ENCODE data around the gene OR5B2. TPM values are rescaled to one million over a fixed set of nuclear protein-coding genes. Genes with fewer than 3 reads are reported as not detected.

Gene OR5B2
- total RNA-seq, 1 experiment from 2014 or later, result not detected

DNA sequence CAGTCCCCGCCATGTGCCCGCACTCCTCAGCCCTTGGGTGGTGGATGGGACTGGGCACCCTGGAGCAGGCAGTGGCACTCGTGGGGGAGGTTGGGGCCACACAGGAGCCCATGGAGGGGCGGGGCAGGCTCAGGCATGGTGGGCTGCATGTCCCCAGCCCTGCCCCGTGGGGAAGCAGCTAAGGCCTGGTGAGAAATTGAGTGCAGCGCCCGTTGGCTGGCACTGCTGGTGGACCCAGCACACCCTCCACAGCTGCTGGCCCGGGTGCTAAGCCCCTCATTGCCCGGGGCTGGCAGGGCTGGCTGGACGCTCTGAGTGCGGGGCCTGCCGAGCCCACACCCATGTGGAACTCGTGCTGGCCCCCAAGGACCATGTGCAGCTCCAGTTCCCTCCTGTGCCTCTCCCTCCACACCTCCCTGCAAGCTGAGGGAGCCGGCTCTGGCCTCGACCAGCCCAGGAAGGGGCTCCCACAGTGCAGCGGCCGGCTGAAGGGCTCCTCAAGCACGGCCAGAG, 37.3 kb downstream of the OR5B2 start:
- CTCF ChIA-PET, result no interaction called here
- no peaks in the 10 kb centered on the region; the same call in 1 of the 2 replicates for H3K9me3 ChIP-seq (ENCODE audit: low read length)
- no peaks in the 10 kb centered on the region for H3K27me3 ChIP-seq (ENCODE audit: low read length)
- H3K27ac ChIP-seq (ENCODE audit: low read length), result peak overlapping the region; percentile 89
- intact Hi-C loops (cut with micrococcal nuclease), result loop anchor here (5.0 kb wide), 3 partner anchors 103 to 628 kb away; partner anchors contain the start of genes CTNND1, LPXN and ZFP91
- TF ChIP-seq, protein P1, sequence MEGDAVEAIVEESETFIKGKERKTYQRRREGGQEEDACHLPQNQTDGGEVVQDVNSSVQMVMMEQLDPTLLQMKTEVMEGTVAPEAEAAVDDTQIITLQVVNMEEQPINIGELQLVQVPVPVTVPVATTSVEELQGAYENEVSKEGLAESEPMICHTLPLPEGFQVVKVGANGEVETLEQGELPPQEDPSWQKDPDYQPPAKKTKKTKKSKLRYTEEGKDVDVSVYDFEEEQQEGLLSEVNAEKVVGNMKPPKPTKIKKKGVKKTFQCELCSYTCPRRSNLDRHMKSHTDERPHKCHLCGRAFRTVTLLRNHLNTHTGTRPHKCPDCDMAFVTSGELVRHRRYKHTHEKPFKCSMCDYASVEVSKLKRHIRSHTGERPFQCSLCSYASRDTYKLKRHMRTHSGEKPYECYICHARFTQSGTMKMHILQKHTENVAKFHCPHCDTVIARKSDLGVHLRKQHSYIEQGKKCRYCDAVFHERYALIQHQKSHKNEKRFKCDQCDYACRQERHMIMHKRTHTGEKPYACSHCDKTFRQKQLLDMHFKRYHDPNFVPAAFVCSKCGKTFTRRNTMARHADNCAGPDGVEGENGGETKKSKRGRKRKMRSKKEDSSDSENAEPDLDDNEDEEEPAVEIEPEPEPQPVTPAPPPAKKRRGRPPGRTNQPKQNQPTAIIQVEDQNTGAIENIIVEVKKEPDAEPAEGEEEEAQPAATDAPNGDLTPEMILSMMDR (conservative IDR thresholded peaks at IDR 0.05; ENCODE audit: low read depth, low read length), result no peak
- no peak for TF ChIP-seq EZH2phosphoT487 (IDR thresholded peaks at IDR 0.05; ENCODE audit: borderline replicate concordance, low read length)
- TF ChIP-seq EZH2 (IDR thresholded peaks at IDR 0.05; ENCODE audit: low read length, unreplicated experiment), result no peak
- H3K4me2 ChIP-seq (ENCODE audit: low read length), result no peak overlapping the region
- H3K79me2 ChIP-seq (ENCODE audit: low read length), result no peaks in the 10 kb centered on the region
- no TSS peak for BruUV-seq (replicated peaks)
- H3K9ac ChIP-seq (ENCODE audit: low read length), result no peak overlapping the region
- POLR2A ChIA-PET (ENCODE audit: unreplicated experiment), result no interaction called here
- H3K4me1 ChIP-seq (ENCODE audit: insufficient read depth, low read length), result peaks cover 48% of the 10 kb centered on the region
- no peak for DNase-seq
- H4K20me1 ChIP-seq (ENCODE audit: low read length), result no peaks in the 10 kb centered on the region
- H3K9me2 ChIP-seq (replicated peaks; ENCODE audit: low read length), result no peaks in the 10 kb centered on the region
- no peak overlapping the region for H2AFZ ChIP-seq (ENCODE audit: low read length)
- peaks cover 5% of the 10 kb centered on the region; the same call in 1 of the 2 replicates for H3K36me3 ChIP-seq (ENCODE audit: low read depth, low read length)
- H3K4me3 ChIP-seq (ENCODE audit: low read length), result no peak overlapping the region
- peaks cover 27% of the 10 kb centered on the region for H3F3A ChIP-seq (ENCODE audit: low read length, unreplicated experiment)
- ATAC-seq, result no peak

Other genes with a start within 250 kb of the OR5B2 start
- gene OR9Q2, start 239.1 kb downstream of the OR5B2 start, total RNA-seq (2014; rRNA removed), result not detected in 2 replicates
- not detected in 2 replicates for gene OR1S2, start 224.0 kb downstream of the OR5B2 start, total RNA-seq (2014; rRNA removed)
- not detected in 2 replicates for gene OR1S1, start 215.4 kb downstream of the OR5B2 start, total RNA-seq (2014; rRNA removed)
- not detected in 2 replicates for gene OR10Q1, start 199.2 kb downstream of the OR5B2 start, total RNA-seq (2014; rRNA removed)
- not detected in 2 replicates for gene OR10W1, start 159.9 kb downstream of the OR5B2 start, total RNA-seq (2014; rRNA removed)
- gene OR5B17, start 69.1 kb downstream of the OR5B2 start, total RNA-seq (2014; rRNA removed), result not detected in 2 replicates
- gene OR5B3, start 21.2 kb downstream of the OR5B2 start, total RNA-seq (2014; rRNA removed), result not detected in 2 replicates
- gene OR5B12, start 14.1 kb upstream of the OR5B2 start, total RNA-seq (2014; rRNA removed), result not detected in 2 replicates
- gene OR5B21, start 80.0 kb upstream of the OR5B2 start, total RNA-seq (2014; rRNA removed), result not detected in 2 replicates
- gene LPXN, start 147.7 kb upstream of the OR5B2 start, total RNA-seq (2014; rRNA removed), result 12.1 and 20.2 TPM in 2 replicates
- 56.2 and 71.9 TPM in 2 replicates for gene ZFP91, start 150.9 kb upstream of the OR5B2 start, total RNA-seq (2014; rRNA removed)
- 1.6 and 2.8 TPM in 2 replicates for gene CNTF, start 194.5 kb upstream of the OR5B2 start, total RNA-seq (2014; rRNA removed)